ENCODE results near the gene ADAMTS17.
"Not testable (repeated sequence)": the region's sequence is repeated elsewhere in the genome, so short reads cannot be mapped to it uniquely, and the experiment has no call there.

ADAMTS17 gene

GRCh38 chr15:99985878-99986277, 355.9 kb downstream of the ADAMTS17 start:
- no peak for DNase-seq

- DNase-seq: no peak
Observed at GRCh38 chr15:99984491-99985243, 357.1 kb downstream of the ADAMTS17 start.

DNA sequence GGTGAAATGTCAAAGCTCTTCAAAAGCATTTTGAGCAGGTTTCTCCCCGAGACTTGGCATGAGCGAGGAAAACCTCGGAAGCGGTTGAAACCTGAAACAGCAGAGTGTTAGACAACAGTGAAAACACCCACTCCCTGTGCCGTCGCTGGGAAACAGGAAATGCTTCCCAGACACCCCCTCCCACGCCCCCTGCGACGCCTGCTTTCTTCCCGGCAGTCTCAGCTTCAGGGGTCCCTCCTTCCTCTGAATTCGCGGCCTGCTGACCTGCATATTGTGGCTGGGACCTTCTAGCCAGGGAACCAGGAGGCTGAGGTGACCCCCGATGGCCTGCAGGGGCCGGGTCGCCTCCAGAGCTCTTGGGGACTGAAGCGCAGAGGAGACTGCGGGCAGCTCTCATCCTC, 357.9 kb downstream of the ADAMTS17 start:
- no peak for DNase-seq

DNA sequence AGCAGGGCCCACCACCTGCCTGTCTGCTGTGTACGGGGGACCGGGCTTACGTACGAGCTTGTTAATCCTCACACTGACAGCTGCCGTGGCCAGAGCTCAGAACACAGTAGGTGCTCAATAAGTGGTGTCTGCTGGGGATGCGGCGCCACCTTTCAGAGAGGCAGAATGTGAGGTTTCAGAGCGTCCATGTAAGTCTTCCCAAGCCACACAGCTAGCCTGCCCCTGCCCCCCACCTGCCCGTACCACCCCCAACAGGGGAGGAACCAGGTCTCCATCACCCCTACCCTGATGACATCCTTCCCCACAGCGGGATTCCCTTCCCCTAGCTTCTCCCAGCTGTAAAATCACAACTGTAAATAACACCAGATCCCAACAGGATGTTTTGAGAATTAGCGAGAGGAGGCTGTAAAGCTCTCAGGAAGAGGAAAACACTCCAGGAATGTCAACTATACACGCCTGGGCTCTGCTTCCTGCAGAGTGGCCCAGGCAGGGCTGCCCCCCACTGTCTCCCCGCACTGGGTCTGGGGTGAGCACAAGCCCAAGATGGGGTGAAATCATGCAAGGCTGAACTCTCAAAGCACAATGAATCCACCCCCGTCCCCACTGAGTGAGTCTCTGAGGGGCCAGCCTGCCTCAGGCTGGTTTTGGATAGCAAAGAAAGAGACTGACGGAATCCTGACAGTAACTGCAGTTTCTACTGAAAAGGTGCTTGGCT, 358.4 kb downstream of the ADAMTS17 start:
- no peak for DNase-seq

DNA sequence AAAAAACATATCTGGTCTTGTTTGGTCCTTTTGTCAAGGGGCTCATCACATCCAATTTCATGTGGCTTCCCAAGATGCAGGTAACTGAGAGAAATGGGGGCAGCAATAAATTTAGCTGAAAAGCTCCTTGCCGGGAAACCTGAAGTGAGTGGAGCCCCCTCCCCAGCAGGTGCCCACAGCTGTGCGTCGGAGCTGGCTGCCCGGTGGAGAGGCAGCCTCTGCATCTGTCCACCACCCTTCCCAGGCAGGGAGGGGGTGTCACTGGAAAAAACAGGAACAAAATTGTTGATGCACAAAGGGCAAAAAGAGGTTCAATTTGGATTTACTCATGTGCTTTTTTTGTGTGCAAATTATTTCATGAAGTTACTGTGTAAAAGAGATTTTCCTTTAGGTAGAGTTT, 359.1 kb downstream of the ADAMTS17 start:
- no peak for DNase-seq

GRCh38 chr15:99981839-99982658, 359.7 kb downstream of the ADAMTS17 start:
- no peak for DNase-seq

- DNase-seq: no peak
Observed at GRCh38 chr15:99981191-99981647, 360.6 kb downstream of the ADAMTS17 start.

DNA sequence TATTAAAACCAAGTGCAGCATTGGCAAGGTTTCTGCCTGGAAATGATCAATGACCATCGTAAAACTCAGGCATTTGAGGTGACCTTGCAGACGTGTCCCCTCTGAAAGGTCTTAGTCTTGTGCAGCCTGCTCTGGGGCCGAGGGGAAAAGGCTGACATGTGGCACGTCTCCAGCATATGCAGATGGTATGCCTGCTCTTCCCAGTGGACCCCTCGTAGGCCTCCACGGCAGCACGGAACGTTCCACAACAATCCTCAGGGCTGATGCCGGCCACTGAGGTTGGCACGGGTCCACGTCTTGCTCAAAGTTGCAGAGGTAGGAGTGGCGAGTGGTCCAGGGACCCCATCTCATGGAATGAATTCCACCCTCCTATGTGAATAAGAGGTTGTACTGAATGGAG, 361.0 kb downstream of the ADAMTS17 start:
- no peak for DNase-seq

DNA sequence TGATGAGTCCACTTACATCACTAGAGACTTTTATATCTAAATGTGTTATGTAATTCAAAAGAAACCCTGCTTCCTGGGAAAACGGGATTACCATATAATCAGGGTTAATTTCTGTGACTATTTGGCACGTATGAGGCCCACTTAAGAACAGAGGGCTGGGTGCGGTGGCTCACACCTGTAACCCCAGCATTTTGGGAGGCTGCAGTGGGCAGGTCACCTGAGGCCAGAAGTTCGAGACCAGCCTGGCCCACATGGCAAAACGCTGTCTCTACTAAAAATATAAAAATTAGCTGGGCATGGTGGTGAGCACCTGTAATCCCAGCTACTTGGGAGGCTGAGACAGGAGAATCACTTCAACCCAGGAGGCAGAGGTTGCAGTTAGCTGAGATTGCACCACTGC, 361.9 kb downstream of the ADAMTS17 start:
- DNase-seq: not testable (repeated sequence)

DNA sequence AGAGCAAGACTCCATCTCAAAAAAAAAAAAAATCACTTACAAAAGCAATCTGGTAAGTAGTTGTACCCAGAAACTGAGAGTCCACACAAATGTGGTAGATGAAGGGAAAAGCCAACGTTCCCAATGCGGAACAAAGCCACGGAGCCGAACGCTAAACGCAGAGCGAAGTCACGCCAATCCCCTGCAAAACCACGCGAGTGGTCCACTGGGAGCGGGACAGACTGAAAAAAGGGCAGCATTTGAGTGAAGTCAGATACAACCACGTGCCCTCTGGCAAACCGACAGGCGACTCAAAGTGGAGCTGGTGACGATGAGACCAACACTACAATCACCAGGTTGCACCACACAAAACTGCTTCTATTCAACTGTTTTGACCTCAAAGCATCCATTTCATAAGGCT, 362.4 kb downstream of the ADAMTS17 start:
- DNase-seq: no peak

- DNase-seq: no peak
Observed at GRCh38 chr15:99978426-99978825, 363.3 kb downstream of the ADAMTS17 start.

DNA sequence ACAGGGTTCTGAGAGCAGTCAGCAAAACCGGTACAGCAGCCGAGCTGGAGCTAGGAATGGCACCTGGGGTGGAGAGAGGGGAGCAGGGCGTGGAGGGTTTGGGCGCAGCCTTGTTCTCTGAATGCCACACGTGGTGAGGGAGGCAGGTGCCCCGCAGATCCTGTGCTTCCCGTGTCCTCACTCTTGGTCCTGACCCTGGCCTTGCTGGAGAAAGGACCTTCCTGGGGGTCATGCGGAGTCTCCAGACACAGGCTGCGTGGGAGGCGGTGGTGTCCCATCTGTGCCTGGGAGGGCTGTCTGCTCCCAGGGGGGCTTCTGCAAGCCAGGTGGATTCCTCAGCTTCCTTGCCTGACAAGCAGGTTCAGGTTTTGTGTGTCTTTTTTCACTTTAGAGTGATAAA, 363.8 kb downstream of the ADAMTS17 start:
- no peak for DNase-seq

- no peak for DNase-seq
Observed at GRCh38 chr15:99976811-99977271, 364.9 kb downstream of the ADAMTS17 start.

DNA sequence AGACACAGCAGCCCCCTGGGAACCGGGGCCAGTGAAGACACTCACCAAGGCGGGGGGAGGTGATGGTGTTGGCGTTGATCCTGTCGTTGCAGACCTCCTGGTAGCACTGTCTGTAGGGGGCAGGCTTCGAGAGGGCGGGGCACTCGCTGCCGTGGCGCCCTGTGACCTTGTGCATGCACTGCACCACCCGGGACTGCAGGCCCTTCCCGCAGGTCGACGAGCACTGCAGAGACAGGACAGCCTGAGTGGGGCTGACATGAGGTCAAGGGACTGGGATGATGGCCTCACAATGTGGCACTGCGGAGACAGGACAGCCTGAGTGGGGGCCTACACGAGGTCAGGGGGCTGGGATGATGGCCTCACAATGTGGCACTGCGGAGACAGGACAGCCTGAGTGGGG, 365.8 kb downstream of the ADAMTS17 start:
- no peak for DNase-seq

- DNase-seq: no peak
Observed at GRCh38 chr15:99974246-99974645, 367.5 kb downstream of the ADAMTS17 start.

GRCh38 chr15:99973351-99973750, 368.4 kb downstream of the ADAMTS17 start:
- no peak for DNase-seq

DNA sequence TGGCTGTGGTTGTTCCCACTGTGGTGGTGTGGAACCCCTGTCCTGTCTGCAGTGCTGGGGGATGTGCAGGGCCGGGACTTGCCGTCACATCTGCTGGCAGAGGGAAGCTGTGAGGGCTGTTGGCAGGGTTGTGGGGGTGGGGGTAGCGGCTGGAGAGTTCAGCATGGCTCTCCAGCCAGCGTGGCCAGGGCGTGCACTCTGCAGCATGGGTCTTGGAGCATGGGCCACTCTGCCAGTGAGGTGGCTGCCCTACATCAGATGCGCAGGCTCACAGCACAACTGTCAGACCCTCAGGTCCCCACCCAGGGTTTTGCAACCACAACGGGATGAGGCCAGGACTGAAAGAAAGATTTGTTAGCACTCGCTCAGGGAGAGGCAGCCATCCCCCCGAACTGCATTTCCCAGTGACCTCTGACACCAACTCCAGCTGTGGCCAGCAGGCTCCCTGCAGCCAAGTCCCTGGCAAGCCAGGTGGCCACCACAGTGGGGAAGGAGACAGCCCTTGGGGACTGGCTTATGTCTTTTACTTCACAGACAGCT, 370.8 kb downstream of the ADAMTS17 start:
- DNase-seq: no peak

DNA sequence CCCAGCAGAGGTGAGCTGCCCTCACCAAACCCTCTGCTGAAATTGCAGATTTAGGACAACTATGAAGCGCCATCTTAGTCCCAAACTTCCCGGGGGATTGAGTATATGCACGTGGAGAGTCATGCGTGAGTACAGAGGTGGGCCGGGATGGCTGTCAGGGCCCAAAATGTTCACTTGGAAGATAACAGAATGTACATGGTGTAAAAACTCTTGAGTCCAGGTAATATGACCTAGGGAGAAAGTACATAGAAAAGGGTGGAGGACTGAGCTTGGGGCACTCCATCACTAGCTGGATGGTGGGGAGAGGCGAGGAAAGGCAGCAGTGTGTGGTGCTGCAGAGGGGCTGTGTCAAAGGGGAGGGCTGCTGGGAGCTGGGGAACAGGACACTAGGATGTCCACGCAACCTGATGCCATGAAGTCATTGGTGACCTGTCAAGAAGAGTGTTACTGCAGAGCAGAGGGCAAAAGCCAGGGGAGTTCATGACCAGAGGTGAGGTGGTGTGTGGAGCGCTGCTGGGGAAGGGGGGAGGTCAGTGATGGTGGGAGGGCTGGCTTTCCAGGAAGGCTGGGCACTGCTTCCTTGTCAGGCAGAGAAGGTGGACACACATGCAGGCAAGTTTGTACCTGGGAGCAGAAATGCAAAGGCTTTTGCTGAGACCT, 372.4 kb downstream of the ADAMTS17 start:
- DNase-seq: no peak

- DNase-seq: no peak
Observed at GRCh38 chr15:99967841-99968371, 373.9 kb downstream of the ADAMTS17 start.

DNA sequence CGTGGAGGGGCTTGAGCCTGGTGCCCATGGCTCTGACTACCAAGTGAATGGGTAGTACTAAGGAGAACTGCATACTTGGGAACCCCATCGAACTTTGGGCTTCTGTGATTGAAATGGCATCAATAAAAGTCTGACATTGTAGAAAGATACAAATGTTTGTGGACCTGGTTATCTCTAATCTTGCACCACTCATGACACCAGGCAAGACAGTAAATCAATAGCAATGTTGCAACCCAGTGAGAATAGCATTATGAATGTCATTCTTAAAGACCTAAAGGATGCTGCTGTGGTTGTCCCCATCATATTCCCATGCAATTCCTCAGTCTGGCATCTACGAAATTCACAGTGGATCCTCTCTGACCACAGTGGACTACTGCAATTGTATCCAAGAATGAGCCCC, 375.0 kb downstream of the ADAMTS17 start:
- DNase-seq: no peak

DNA sequence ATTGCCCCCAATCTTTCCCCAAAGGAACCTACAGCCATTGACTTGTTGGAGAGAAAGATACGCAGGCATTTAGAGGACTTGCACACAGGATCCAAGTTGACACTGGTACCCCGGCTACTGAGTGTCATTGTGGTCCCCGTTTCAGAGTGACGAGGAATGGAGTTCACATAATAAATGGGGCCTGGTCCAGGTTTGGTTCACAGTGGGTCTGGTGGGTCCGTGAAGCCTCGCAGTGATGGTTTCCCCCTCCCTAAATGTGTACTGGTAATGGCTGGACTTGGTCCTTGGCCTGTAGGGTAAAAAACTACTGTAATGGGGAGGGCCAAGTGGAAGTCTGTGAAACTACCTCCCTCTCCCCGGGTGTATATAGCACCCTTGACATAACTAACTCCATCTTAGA, 376.4 kb downstream of the ADAMTS17 start:
- no peak for DNase-seq

- no peak for DNase-seq
Observed at GRCh38 chr15:99963976-99964375, 377.8 kb downstream of the ADAMTS17 start.

Data from activated gamma-delta T cell (primary cell).